WI38 (cell line): ENCODE results near the gene SIRPB1.

Source experiments
- H3K4me3 ChIP-seq: 2 replicates; pipeline ENCODE4 v1.5.1; 2011; ENCODE audit warnings: low read depth, mild to moderate bottlenecking, control low read depth, low read length
- CTCF ChIP-seq: IDR thresholded peaks from 2 replicates; pipeline ENCODE4 v1.5.1; 2012; ENCODE audit warnings: low read depth, mild to moderate bottlenecking, control low read depth, low read length

Gene SIRPB1

GRCh38 chr20:1628621-1629020 lies 8.8 kb upstream of the SIRPB1 start:
- no peak overlapping the region for H3K4me3 ChIP-seq
- no peak for TF ChIP-seq CTCF

GRCh38 chr20:1627200-1627550 lies 7.4 kb upstream of the SIRPB1 start:
- no peak for TF ChIP-seq CTCF
- no peak overlapping the region for H3K4me3 ChIP-seq

- no peak for TF ChIP-seq CTCF
- no peak overlapping the region for H3K4me3 ChIP-seq
Observed at GRCh38 chr20:1626528-1627199, 6.9 kb upstream of the SIRPB1 start.

- no peak for TF ChIP-seq CTCF
- no peak overlapping the region for H3K4me3 ChIP-seq
Observed at GRCh38 chr20:1625083-1625690, 5.4 kb upstream of the SIRPB1 start.

- TF ChIP-seq CTCF: no peak
- no peak overlapping the region for H3K4me3 ChIP-seq
Observed at GRCh38 chr20:1623501-1624205, 3.8 kb upstream of the SIRPB1 start.

GRCh38 chr20:1622450-1622849 lies 2.6 kb upstream of the SIRPB1 start:
- no peak for TF ChIP-seq CTCF
- H3K4me3 ChIP-seq: no peak overlapping the region

- no peak overlapping the region for H3K4me3 ChIP-seq
- TF ChIP-seq CTCF: no peak
Observed at GRCh38 chr20:1621316-1621715, 1.5 kb upstream of the SIRPB1 start.
